C4-2B (cell line): ENCODE measurements around the gene LRRC32.

Source experiments
- H3K27ac ChIP-seq: fragments of 450-650 bp; 2 replicates; pipeline ENCODE4 v1.5.1; 2017
- ZFX ChIP-seq: fragments of 450-650 bp; IDR thresholded peaks from 2 replicates; pipeline ENCODE4 v1.6.1; 2017
- TF ChIP-seq, protein P1 (sequence below): fragments of 450-650 bp; conservative IDR thresholded peaks from 2 replicates; pipeline ENCODE4 v1.5.1; 2017; ENCODE audit warnings: mild to moderate bottlenecking

The LRRC32 gene

DNA sequence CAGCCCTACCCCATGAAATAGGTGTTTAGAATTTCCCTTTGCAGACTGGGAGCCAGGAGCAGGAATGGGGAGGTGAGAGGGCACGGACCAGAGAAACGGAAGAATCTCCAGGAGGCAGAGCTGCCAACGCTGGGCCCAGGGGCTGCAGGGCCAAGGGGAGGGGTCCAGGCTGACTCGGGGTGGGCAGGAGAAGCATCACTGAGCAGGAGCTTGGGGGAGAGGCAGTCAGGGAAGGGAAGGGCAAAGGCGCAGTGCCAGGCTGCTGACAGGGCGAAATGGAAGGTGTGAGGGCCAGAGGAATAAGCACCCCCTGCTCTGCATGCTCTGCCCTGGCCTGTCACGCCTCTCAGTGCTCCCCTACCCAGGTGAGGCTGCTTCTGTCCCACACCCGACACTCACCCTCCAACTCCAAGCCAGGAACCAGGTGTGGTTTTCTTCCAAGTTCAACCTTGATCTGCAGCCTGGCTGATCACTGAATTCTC is 14.5 kb downstream of the LRRC32 start:
- TF ChIP-seq, protein P1, sequence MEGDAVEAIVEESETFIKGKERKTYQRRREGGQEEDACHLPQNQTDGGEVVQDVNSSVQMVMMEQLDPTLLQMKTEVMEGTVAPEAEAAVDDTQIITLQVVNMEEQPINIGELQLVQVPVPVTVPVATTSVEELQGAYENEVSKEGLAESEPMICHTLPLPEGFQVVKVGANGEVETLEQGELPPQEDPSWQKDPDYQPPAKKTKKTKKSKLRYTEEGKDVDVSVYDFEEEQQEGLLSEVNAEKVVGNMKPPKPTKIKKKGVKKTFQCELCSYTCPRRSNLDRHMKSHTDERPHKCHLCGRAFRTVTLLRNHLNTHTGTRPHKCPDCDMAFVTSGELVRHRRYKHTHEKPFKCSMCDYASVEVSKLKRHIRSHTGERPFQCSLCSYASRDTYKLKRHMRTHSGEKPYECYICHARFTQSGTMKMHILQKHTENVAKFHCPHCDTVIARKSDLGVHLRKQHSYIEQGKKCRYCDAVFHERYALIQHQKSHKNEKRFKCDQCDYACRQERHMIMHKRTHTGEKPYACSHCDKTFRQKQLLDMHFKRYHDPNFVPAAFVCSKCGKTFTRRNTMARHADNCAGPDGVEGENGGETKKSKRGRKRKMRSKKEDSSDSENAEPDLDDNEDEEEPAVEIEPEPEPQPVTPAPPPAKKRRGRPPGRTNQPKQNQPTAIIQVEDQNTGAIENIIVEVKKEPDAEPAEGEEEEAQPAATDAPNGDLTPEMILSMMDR, result no peak
- no peak for TF ChIP-seq ZFX
- H3K27ac ChIP-seq, result no peak overlapping the region

- no peak for TF ChIP-seq ZFX
Measured at GRCh38 chr11:76655501-76656049, 15.0 kb downstream of the LRRC32 start.

GRCh38 chr11:76654980-76655379 is 15.6 kb downstream of the LRRC32 start:
- TF ChIP-seq ZFX, result no peak
- TF ChIP-seq, protein P1, result no peak
- no peak overlapping the region for H3K27ac ChIP-seq

More at GRCh38 chr11:76655501-76656049, 15.0 kb downstream of the LRRC32 start:
- no peak overlapping the region for H3K27ac ChIP-seq

- TF ChIP-seq, protein P1, result no peak
- TF ChIP-seq ZFX, result no peak
- no peak overlapping the region for H3K27ac ChIP-seq
Measured at GRCh38 chr11:76654298-76654851, 16.2 kb downstream of the LRRC32 start.

- H3K27ac ChIP-seq, result no peak overlapping the region
- TF ChIP-seq, protein P1, result no peak
- TF ChIP-seq ZFX, result no peak
Measured at GRCh38 chr11:76653674-76654284, 16.8 kb downstream of the LRRC32 start.

DNA sequence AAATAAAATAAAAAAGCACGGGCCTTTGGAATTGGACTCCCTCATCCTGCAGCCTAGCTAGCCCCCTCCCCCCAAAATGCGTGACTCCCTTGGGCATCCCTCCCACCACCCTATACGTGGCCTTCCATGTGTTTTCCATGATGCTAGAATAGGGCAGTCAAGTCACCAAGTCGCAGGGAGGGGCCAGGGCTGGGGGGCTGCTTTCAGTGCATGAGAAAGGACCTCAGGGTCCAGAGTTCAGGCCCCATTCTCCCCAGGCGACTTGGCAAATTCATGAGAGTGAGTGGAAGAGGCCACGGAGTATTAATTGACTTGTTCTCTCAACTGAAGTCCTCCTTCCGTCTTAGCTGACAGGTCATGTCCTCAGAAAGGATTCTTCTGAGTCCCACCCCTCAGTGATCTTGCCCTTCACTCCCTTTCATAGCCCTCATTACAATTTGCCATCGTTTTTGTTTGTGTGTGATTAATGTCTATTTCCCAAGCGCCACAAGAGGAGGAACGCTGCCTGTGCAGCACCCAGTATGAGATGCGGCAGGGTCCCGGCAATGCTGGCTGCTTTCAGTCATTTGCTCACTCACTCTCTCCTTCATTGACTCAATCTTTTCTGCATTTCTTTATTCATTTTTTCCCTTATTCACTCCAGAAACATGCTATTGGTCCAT is 17.4 kb downstream of the LRRC32 start:
- TF ChIP-seq, protein P1, result no peak
- no peak for TF ChIP-seq ZFX
- H3K27ac ChIP-seq, result no peak overlapping the region

DNA sequence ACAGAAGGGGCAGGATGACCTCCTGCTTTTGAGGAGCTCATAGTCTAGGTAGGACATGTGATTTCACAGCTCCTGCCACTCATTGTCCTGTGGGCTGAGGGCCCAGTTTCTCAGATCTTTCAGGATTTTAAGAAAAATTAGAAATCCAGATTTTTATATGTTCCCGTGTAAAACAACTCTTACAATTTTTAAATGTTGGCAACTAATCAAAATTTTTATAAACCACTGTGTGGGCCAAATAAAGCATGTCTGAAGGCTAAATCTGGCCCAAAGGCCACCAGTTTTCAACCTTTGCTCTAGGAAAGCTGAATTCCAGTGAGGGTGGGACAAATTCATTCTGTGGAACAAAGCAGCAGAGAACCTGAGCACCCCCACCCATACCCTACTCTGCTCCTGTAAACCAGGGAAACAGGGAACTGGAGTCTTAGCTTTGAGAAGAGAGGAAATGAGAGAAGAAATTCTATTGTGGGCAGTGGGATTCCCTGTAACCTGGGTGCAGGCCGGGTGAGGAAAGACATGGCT is 20.6 kb downstream of the LRRC32 start:
- TF ChIP-seq, protein P1, result no peak
- TF ChIP-seq ZFX, result no peak
- no peak overlapping the region for H3K27ac ChIP-seq
